Peyer's patch (tissue), 4 donors: ENCODE results near the gene AGBL3. TPM values are rescaled to one million over a fixed set of nuclear protein-coding genes. Genes with fewer than 3 reads are reported as not detected.
A peak's percentile ranks its signal among the peaks of the same experiment; 100 is the strongest.

Experiments
- DNase-seq, 3 donors: peaks; one replicate each; pipeline ENCODE4 v3.0.0-alpha.2; 2017 to 2019
- H3K27ac ChIP-seq, 4 donors: fragments of 200-600 bp; sonication (generic); one replicate each; pipeline ENCODE4 v1.5.1; 2016 to 2019
- H3K27me3 ChIP-seq, 2 donors: fragments of 200-600 bp; sonication (generic); one replicate each; pipeline ENCODE4 v1.5.1; 2019
- H3K36me3 ChIP-seq, 3 donors: fragments of 200-600 bp; sonication (generic); one replicate each; pipeline ENCODE4 v1.5.1; 2016 to 2019
- H3K4me1 ChIP-seq, 4 donors: fragments of 200-600 bp; sonication (generic); one replicate each; pipeline ENCODE4 v1.5.1; 2016 to 2019
- H3K4me3 ChIP-seq, 4 donors: fragments of 200-600 bp; sonication (generic); 1 replicate in 3 of 4; 2 replicates in 1 of 4; pipeline ENCODE4 v1.5.1; 2016 to 2019; ENCODE audit warnings: mild to moderate bottlenecking in 1 of 4
- H3K9me3 ChIP-seq, 4 donors: fragments of 200-600 bp; sonication (generic); one replicate each; pipeline ENCODE4 v1.5.1; 2016 to 2019; ENCODE audit warnings: mild to moderate bottlenecking in 1 of 4
- POLR2A ChIP-seq, 2 donors: fragments of 450-650 bp; IDR thresholded peaks; one replicate each; pipeline ENCODE4 v1.5.1; 2017; ENCODE audit warnings: antibody characterized with exemption in 2 of 2, mild to moderate bottlenecking in 2 of 2, moderate library complexity in 2 of 2
- total RNA-seq, 4 donors: library from RNA; depleted of rRNA; stranded (reverse); fragments of >200 nt; gene quantifications; one replicate each; pipeline ENCODE4 v1.1.0, GENCODE V29; 2016
- TF ChIP-seq, protein P1 (sequence below), 6 experiments: fragments of 450-650 bp in 4 of 6; fragments of 200-600 bp in 2 of 6; sonication (generic) in 1 of 6; IDR thresholded peaks; one replicate each; pipeline ENCODE4 v1.5.1; 2017 to 2019; ENCODE audit warnings: antibody characterized with exemption in 6 of 6, mild to moderate bottlenecking in 3 of 6, moderate library complexity in 1 of 6

AGBL3 gene
- total RNA-seq, 4 donors from 2014 or later: 0.38 to 8.4 (median 4.3) TPM

DNA sequence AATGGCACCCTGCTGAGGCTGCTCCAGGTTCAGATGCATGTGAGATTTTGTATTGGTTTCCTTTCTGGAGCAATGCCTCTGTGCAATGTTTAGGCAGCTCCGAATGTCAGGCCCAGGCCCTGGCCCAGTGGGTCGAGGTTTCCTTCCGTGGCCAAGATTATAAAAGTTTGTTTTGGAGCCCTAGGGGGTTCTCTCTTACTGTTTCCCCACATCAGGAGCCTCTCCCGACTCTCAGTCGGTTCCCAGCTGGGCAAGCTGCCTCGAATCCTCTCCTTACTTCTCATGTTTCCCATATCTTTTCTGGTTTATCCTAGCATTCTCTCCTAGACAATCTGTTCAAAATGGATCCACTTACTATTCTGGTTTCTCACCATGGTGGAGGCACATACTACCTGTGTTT lies 172.6 kb downstream of the AGBL3 start:
- no peak for DNase-seq
- H3K36me3 ChIP-seq: peaks cover 0 to 1% (median 0%) of the 10 kb centered on the region in 3 donors
- H3K27me3 ChIP-seq: no peaks in the 10 kb centered on the region
- peaks cover 3 to 18% (median 10%) of the 10 kb centered on the region in 4 donors for H3K4me1 ChIP-seq
- TF ChIP-seq POLR2A (IDR thresholded peaks at IDR 0.05): no peak
- TF ChIP-seq, protein P1, sequence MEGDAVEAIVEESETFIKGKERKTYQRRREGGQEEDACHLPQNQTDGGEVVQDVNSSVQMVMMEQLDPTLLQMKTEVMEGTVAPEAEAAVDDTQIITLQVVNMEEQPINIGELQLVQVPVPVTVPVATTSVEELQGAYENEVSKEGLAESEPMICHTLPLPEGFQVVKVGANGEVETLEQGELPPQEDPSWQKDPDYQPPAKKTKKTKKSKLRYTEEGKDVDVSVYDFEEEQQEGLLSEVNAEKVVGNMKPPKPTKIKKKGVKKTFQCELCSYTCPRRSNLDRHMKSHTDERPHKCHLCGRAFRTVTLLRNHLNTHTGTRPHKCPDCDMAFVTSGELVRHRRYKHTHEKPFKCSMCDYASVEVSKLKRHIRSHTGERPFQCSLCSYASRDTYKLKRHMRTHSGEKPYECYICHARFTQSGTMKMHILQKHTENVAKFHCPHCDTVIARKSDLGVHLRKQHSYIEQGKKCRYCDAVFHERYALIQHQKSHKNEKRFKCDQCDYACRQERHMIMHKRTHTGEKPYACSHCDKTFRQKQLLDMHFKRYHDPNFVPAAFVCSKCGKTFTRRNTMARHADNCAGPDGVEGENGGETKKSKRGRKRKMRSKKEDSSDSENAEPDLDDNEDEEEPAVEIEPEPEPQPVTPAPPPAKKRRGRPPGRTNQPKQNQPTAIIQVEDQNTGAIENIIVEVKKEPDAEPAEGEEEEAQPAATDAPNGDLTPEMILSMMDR (IDR thresholded peaks at IDR 0.05): no peak
- no peak overlapping the region for H3K4me3 ChIP-seq
- no peaks in the 10 kb centered on the region for H3K9me3 ChIP-seq
- peak overlapping the region in 1 of 4 donors; percentile 36 for H3K27ac ChIP-seq

DNA sequence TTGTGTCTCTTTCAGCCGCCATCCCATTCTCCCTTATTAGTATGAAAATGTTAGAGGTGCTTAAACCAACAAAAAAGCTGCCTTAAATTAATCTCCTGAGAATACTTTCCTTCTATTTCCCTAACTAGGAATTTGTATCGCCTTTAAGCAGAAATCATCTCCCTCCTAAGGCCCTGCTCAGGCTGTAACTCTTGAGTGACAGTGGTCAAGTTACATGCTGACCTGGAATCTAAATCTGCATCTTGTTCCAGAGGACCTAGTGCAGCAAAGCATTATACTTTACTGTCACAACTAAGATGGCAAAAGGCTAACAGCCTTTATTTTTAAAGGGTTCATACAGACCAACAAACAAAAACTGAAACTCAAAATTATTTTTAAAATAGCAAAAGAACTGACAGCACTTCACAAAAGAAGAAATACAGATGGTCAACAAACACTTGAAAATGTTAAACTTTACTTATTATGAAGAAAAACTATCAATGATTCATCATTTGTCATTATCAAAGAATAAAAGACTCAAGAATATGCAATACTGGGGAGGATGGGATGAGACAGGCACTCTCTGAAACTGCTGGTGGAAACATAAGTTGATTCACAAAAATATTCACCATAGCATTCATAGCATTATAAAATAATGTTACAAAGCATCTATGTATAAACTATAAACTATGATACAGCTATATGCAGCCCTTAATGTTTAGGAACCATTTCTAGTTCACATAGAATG lies 173.2 kb downstream of the AGBL3 start:
- TF ChIP-seq, protein P1 (IDR thresholded peaks at IDR 0.05): no peak
- TF ChIP-seq POLR2A (IDR thresholded peaks at IDR 0.05): no peak
- no peak for DNase-seq
- Histone ChIP-seq H3K4me1 (peaks cover 3 to 18% (median 10%) of the 10 kb centered on the region in 4 donors), H3K36me3 (peaks cover 0 to 8% (median 0%) of the 10 kb centered on the region in 3 donors), H3K9me3 (no peaks in the 10 kb centered on the region), H3K27me3 (no peaks in the 10 kb centered on the region), H3K27ac (peak overlapping the region in 3 of 4 donors; percentile 53 to 65 (median 55)), H3K4me3 (no peak overlapping the region)

GRCh38 chr7:135160098-135160857 lies 174.0 kb downstream of the AGBL3 start:
- Histone ChIP-seq H3K27ac (peak overlapping the region in 3 of 4 donors; percentile 53 to 65 (median 55)), H3K9me3 (no peaks in the 10 kb centered on the region), H3K27me3 (no peaks in the 10 kb centered on the region), H3K4me1 (peaks cover 3 to 18% (median 10%) of the 10 kb centered on the region in 4 donors), H3K36me3 (peaks cover 0 to 15% (median 0%) of the 10 kb centered on the region in 3 donors), H3K4me3 (no peak overlapping the region)
- DNase-seq: no peak
- TF ChIP-seq, protein P1 (IDR thresholded peaks at IDR 0.05): no peak
- TF ChIP-seq POLR2A (IDR thresholded peaks at IDR 0.05): no peak

DNA sequence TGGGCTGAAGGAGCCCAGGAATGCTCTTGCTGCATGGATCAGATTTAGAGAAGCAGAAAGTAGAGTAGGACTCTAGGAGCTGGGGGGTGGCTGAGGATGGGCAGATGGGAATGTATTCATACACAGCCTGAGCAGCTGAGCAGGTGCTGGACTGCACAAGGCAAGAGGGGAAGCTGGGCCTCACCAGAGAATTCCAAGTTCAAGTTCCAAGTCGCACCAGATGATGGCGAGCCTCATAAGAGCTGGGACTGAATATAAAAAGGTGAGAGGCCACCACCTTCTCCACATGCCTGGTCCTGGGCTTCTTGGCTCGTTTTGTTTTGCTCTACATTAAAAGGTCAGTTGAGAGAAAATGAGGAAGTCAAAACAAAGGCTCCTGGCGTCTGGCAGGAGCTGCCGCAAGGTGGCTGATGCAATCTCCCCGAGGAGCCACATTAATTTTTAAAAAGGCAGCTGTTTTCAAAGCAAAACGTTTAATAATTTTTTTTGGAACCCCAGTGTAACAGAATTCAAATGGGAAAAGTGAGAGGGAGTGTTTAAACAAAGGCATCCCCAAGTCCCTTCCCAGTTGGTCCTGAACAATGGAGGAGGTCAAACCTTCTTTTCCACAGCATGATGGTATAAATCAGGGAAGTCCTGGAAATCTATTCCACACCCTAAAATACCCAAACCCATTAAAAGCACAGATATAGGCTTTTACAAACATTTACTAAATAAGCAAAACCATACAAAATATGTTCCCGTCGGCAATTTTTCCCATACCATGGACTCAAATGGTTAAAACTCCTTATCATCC lies 174.7 kb downstream of the AGBL3 start:
- TF ChIP-seq POLR2A (IDR thresholded peaks at IDR 0.05): no peak
- TF ChIP-seq, protein P1 (IDR thresholded peaks at IDR 0.05): no peak
- Histone ChIP-seq H3K4me1 (peaks cover 3 to 18% (median 10%) of the 10 kb centered on the region in 4 donors), H3K9me3 (no peaks in the 10 kb centered on the region), H3K27me3 (no peaks in the 10 kb centered on the region), H3K27ac (peak overlapping the region in 3 of 4 donors; percentile 53 to 65 (median 55)), H3K36me3 (peaks cover 0 to 23% (median 0%) of the 10 kb centered on the region in 3 donors), H3K4me3 (no peak overlapping the region)
- DNase-seq: no peak

- Histone ChIP-seq H3K36me3 (peaks cover 0 to 29% (median 0%) of the 10 kb centered on the region in 3 donors), H3K27me3 (no peaks in the 10 kb centered on the region), H3K4me1 (peaks cover 3 to 20% (median 10%) of the 10 kb centered on the region in 4 donors), H3K4me3 (no peak overlapping the region), H3K27ac (peak overlapping the region in 1 of 4 donors; percentile 65), H3K9me3 (no peaks in the 10 kb centered on the region)
- no peak for DNase-seq
- TF ChIP-seq POLR2A (IDR thresholded peaks at IDR 0.05): no peak
- TF ChIP-seq, protein P1 (IDR thresholded peaks at IDR 0.05): no peak
These were observed 175.4 kb downstream of the AGBL3 start for GRCh38 chr7:135161669-135162068.
